Measurements from ENCODE around the gene SMTN. TPM values are rescaled to one million over a fixed set of nuclear protein-coding genes. Genes with fewer than 3 reads are reported as not detected.

The SMTN gene
- total RNA-seq, 1 experiment from 2014 or later, result 145 TPM

DNA sequence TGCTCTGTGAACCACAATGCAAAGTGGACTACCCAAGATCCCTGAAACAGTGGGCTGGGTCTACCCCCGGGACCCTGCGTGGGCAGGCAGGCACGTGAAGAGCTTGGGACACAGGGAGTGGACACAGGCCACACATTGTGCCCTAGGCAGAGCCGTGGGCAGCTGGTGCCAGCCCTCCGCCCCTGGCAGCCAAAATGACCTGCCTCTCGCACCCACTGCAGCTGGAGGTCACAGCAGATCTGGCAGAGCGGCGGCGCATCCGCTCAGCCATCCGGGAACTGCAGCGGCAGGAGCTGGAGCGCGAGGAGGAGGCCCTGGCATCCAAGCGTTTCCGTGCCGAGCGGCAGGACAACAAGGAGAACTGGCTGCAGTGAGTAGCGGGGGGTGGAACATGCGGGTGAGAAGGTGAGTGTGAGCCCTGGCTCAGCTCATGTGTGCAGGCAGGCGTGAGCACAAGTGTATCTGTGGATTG is 6.7 kb downstream of the SMTN start:
- no TSS peak for BruUV-seq (replicated peaks)
- H3K9me2 ChIP-seq (replicated peaks; ENCODE audit: low read length), result no peaks in the 10 kb centered on the region
- no peaks in the 10 kb centered on the region for H3F3A ChIP-seq (ENCODE audit: low read length, unreplicated experiment)
- H3K4me2 ChIP-seq (ENCODE audit: low read length), result no peak overlapping the region
- peaks cover 25% of the 10 kb centered on the region for H3K4me1 ChIP-seq (ENCODE audit: insufficient read depth, low read length)
- intact Hi-C loops (cut with micrococcal nuclease), result no loop called here
- H3K9ac ChIP-seq (ENCODE audit: low read length), result no peak overlapping the region
- no peaks in the 10 kb centered on the region for H3K9me3 ChIP-seq (ENCODE audit: low read length)
- no peak for DNase-seq
- peaks cover 35% of the 10 kb centered on the region for H3K36me3 ChIP-seq (ENCODE audit: low read depth, low read length)
- no peak for TF ChIP-seq EZH2 (IDR thresholded peaks at IDR 0.05; ENCODE audit: low read length, unreplicated experiment)
- no peak for TF ChIP-seq EZH2phosphoT487 (IDR thresholded peaks at IDR 0.05; ENCODE audit: borderline replicate concordance, low read length)
- TF ChIP-seq, protein P1, sequence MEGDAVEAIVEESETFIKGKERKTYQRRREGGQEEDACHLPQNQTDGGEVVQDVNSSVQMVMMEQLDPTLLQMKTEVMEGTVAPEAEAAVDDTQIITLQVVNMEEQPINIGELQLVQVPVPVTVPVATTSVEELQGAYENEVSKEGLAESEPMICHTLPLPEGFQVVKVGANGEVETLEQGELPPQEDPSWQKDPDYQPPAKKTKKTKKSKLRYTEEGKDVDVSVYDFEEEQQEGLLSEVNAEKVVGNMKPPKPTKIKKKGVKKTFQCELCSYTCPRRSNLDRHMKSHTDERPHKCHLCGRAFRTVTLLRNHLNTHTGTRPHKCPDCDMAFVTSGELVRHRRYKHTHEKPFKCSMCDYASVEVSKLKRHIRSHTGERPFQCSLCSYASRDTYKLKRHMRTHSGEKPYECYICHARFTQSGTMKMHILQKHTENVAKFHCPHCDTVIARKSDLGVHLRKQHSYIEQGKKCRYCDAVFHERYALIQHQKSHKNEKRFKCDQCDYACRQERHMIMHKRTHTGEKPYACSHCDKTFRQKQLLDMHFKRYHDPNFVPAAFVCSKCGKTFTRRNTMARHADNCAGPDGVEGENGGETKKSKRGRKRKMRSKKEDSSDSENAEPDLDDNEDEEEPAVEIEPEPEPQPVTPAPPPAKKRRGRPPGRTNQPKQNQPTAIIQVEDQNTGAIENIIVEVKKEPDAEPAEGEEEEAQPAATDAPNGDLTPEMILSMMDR (conservative IDR thresholded peaks at IDR 0.05; ENCODE audit: low read depth, low read length), result no peak
- H2AFZ ChIP-seq (ENCODE audit: low read length), result no peak overlapping the region
- ChIA-PET POLR2A (ENCODE audit: unreplicated experiment) (no interaction called here), CTCF (no interaction called here)
- H4K20me1 ChIP-seq (ENCODE audit: low read length), result peaks cover 15% of the 10 kb centered on the region; the same call in 1 of the 2 replicates
- no peak for ATAC-seq
- H3K27ac ChIP-seq (ENCODE audit: low read length), result no peak overlapping the region
- H3K27me3 ChIP-seq (ENCODE audit: low read length), result no peaks in the 10 kb centered on the region
- peaks cover 42% of the 10 kb centered on the region for H3K79me2 ChIP-seq (ENCODE audit: low read length)
- H3K4me3 ChIP-seq (ENCODE audit: low read length), result no peak overlapping the region

DNA sequence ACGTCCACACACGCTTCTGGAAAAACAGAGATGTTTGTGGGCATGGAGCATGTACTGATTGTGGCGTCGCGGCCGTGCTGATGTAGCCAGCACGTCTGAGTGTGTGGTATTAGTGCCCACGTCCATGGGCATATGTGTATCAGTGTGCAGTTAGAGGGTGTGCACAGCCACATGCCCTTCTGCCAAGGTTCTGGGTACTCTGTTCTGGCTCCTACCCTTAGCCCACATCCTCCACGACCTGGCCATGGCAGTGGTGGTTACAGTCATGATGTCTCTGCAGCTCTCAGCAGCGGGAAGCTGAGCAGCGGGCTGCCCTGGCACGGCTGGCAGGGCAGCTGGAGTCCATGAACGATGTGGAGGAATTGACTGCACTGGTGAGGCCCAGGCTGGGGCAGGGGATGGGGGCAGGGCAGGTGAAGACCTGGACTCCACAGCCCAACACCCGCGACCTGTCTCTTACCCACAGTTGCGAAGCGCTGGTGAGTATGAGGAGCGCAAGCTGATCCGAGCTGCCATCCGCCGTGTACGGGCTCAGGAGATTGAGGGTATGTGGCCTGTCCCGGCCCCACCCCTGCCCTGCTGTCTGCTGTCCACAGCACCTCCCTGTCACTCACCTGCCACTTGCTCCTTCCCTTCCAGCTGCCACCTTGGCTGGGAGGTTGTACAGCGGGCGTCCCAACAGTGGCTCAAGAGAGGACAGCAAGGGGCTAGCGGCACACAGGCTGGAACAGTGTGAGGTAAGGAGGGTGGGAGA is 7.3 kb downstream of the SMTN start:
- Histone ChIP-seq H2AFZ (ENCODE audit: low read length) (no peak overlapping the region), H3K9me2 (replicated peaks; ENCODE audit: low read length) (no peaks in the 10 kb centered on the region), H3K79me2 (ENCODE audit: low read length) (peaks cover 35% of the 10 kb centered on the region), H3K36me3 (ENCODE audit: low read depth, low read length) (peaks cover 35% of the 10 kb centered on the region), H4K20me1 (ENCODE audit: low read length) (peaks cover 9% of the 10 kb centered on the region; the same call in 1 of the 2 replicates), H3K9ac (ENCODE audit: low read length) (no peak overlapping the region), H3K4me1 (ENCODE audit: insufficient read depth, low read length) (peaks cover 19% of the 10 kb centered on the region), H3K27me3 (ENCODE audit: low read length) (no peaks in the 10 kb centered on the region), H3K4me2 (ENCODE audit: low read length) (no peak overlapping the region), H3F3A (ENCODE audit: low read length, unreplicated experiment) (no peaks in the 10 kb centered on the region), H3K9me3 (ENCODE audit: low read length) (no peaks in the 10 kb centered on the region), H3K4me3 (ENCODE audit: low read length) (no peak overlapping the region), H3K27ac (ENCODE audit: low read length) (no peak overlapping the region)
- DNase-seq (no peak), ATAC-seq (no peak)
- TF ChIP-seq, protein P1 (conservative IDR thresholded peaks at IDR 0.05; ENCODE audit: low read depth, low read length), result no peak
- TF ChIP-seq EZH2 (IDR thresholded peaks at IDR 0.05; ENCODE audit: low read length, unreplicated experiment), result no peak
- no peak for TF ChIP-seq EZH2phosphoT487 (IDR thresholded peaks at IDR 0.05; ENCODE audit: borderline replicate concordance, low read length)
- ChIA-PET CTCF (no interaction called here), POLR2A (ENCODE audit: unreplicated experiment) (no interaction called here)
- BruUV-seq (replicated peaks), result no TSS peak
- intact Hi-C loops (cut with micrococcal nuclease), result no loop called here

Measured in PC-3 (cell line).